Left kidney (tissue), 2 donors: ENCODE results near the gene SRD5A1. TPM values are rescaled to one million over a fixed set of nuclear protein-coding genes. Genes with fewer than 3 reads are reported as not detected.

ENCODE experiments used
- DNase-seq: peaks from one replicate; pipeline ENCODE4 v3.0.0-alpha.2; 2013
- polyA plus RNA-seq: library from polyadenylated mRNA; unstranded; fragments of 120-200 nt; gene quantifications from one replicate; pipeline ENCODE4 v1.2.1, GENCODE V29; 2013; ENCODE audit not compliant: insufficient read length

Gene SRD5A1
- polyA plus RNA-seq, 1 donor = 11.7 TPM

- DNase-seq = no peak
These were observed 50.0 kb downstream of the SRD5A1 start for GRCh38 chr5:6683241-6683640.

- no peak for DNase-seq
These were observed 50.8 kb downstream of the SRD5A1 start for GRCh38 chr5:6684075-6684474.

GRCh38 chr5:6686501-6686900 lies 53.3 kb downstream of the SRD5A1 start:
- DNase-seq = no peak

- DNase-seq = peak; percentile 80
These were observed 53.7 kb downstream of the SRD5A1 start for GRCh38 chr5:6686915-6687409.

- DNase-seq = no peak
These were observed 54.3 kb downstream of the SRD5A1 start for GRCh38 chr5:6687505-6687904.

GRCh38 chr5:6692906-6693305 lies 59.7 kb downstream of the SRD5A1 start:
- no peak for DNase-seq

GRCh38 chr5:6698696-6699095 lies 65.5 kb downstream of the SRD5A1 start:
- DNase-seq = no peak

GRCh38 chr5:6699357-6699756 lies 66.1 kb downstream of the SRD5A1 start:
- DNase-seq = no peak

GRCh38 chr5:6700074-6700684 lies 66.9 kb downstream of the SRD5A1 start:
- no peak for DNase-seq

- DNase-seq = no peak
These were observed 67.6 kb downstream of the SRD5A1 start for GRCh38 chr5:6700685-6701355.

GRCh38 chr5:6701491-6701890 lies 68.3 kb downstream of the SRD5A1 start:
- no peak for DNase-seq

- no peak for DNase-seq
These were observed 69.4 kb downstream of the SRD5A1 start for GRCh38 chr5:6702633-6703032.

- DNase-seq = no peak
These were observed 70.6 kb downstream of the SRD5A1 start for GRCh38 chr5:6703806-6704205.

- no peak for DNase-seq
These were observed 71.2 kb downstream of the SRD5A1 start for GRCh38 chr5:6704361-6704851.

GRCh38 chr5:6705088-6705487 lies 71.8 kb downstream of the SRD5A1 start:
- no peak for DNase-seq

GRCh38 chr5:6705959-6706358 lies 72.7 kb downstream of the SRD5A1 start:
- DNase-seq = no peak

- no peak for DNase-seq
These were observed 74.6 kb downstream of the SRD5A1 start for GRCh38 chr5:6707852-6708251.

- DNase-seq = no peak
These were observed 75.6 kb downstream of the SRD5A1 start for GRCh38 chr5:6708814-6709213.

- DNase-seq = no peak
These were observed 76.8 kb downstream of the SRD5A1 start for GRCh38 chr5:6710070-6710469.

- no peak for DNase-seq
These were observed 77.5 kb downstream of the SRD5A1 start for GRCh38 chr5:6710551-6711318.

GRCh38 chr5:6711409-6712141 lies 78.3 kb downstream of the SRD5A1 start:
- DNase-seq = no peak

GRCh38 chr5:6712142-6712576 lies 78.9 kb downstream of the SRD5A1 start:
- DNase-seq = peak; percentile 33
